NOMO-1 treated with dmso at 0.1 percent for 144 hours (cell line): ENCODE data around the gene TRMT1L.
"Not testable (repeated sequence)": the region's sequence is repeated elsewhere in the genome, so short reads cannot be mapped to it uniquely, and the experiment has no call there.

Source experiments
- DNase-seq: peaks from one replicate; lab custom pipeline; 2025; ENCODE audit not compliant: unreplicated experiment; lab: John Stamatoyannopoulos, UW

TRMT1L gene, protein sequence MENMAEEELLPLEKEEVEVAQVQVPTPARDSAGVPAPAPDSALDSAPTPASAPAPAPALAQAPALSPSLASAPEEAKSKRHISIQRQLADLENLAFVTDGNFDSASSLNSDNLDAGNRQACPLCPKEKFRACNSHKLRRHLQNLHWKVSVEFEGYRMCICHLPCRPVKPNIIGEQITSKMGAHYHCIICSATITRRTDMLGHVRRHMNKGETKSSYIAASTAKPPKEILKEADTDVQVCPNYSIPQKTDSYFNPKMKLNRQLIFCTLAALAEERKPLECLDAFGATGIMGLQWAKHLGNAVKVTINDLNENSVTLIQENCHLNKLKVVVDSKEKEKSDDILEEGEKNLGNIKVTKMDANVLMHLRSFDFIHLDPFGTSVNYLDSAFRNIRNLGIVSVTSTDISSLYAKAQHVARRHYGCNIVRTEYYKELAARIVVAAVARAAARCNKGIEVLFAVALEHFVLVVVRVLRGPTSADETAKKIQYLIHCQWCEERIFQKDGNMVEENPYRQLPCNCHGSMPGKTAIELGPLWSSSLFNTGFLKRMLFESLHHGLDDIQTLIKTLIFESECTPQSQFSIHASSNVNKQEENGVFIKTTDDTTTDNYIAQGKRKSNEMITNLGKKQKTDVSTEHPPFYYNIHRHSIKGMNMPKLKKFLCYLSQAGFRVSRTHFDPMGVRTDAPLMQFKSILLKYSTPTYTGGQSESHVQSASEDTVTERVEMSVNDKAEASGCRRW

DNA sequence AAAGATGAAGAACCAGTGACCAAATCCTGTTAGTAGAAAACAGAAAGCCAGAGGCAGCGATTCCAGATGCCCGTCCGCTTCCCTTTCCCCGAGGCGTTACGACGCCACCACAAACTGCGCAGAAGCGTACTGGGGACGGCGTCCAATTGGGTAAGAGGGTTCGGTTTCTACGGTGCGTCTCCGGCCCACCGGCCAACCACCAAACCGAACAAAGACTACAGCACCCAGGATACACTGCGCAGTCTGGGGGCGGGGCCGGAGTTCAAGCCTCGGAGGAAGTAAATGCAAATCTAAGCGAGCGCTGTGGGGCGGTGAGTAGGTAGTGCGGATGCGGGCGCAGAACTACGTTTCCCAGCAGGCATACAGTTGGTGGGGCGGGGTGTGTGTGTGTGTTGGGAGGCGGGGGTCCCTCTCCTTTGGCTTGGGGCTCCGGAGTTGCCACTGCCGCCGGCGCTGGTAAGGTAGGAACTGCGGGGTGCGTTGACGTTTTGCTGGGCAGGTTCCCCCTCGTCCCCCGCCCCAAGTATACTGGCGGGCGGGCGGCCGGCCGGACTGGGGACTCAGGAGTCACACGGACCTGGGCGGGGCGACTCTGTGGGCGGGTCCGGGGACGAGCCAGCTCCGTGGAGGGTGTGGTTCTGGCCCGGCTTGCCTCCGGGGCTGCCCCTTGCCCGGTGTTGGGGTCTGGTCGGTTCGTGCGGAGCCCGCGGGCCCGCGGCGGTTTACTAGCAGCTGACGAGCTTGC is at the start of gene TRMT1L, which contains the start of gene SWT1:
TRMT1L (minus strand) TSS at position 100 of the 745 bp plus-strand sequence. CDS start 241 bp downstream, outside the sequence.
SWT1 (plus strand) TSS at position 314 of the 745 bp plus-strand sequence. CDS start 3,675 bp downstream, outside the sequence.
- DNase-seq, result peak; percentile 100

DNA sequence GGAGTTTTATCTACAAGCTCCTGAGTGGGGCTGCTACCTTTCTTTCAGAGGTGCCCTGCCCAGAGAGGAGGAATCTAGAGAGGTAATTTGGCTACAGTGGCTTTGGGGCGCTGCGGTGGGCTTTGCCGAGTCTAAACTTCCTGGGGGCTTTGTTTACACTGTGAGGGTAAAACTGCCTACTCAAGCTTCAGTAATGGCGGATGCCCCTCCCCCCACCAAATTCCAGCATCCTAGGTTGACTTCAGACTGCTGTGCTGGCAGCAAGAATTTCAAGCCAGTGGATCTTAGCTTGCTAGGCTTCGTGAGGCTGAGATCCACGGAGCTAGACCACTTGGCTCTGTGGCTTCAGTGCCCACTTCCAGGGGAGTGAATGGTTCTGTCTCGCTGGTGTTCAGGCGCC is 44.1 kb upstream of the TRMT1L start:
- DNase-seq, result no peak

DNA sequence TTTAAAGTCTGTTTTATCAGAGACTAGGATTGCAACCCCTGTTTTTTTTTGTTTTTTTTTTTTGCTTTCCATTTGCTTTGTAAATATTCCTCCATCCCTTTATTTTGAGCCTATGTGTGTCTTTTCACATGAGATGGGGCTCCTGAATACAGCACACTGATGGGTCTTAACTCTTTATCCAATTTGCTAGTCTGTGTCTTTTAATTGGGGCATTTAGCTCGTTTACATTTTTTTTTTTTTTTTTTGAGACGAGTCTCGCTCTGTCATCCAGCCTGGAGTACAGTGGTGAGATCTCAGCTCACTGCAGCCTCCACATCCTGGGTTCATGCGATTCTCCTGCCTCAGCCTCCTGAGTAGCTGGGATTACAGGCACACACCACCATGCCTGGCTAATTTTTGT is 42.0 kb upstream of the TRMT1L start:
- not testable (repeated sequence) for DNase-seq

DNA sequence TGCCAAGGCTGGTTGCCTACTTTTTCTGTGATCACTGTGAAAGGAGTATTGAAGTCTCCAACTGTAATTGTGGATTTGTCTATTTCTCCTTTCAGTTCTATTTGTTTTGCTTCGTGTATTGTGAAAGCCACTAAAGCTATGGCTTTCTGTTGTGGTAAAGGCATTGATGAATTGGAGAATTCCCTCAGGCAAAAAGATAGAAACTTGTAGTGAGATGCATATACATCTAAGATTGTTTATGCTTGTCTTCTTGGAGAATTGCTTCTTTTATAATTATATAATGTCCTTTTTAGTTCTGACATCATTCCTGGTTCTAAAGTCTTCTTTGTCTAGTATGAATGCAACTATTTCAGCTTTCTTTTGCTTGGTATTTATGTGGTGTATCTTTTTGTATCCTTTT is 37.0 kb upstream of the TRMT1L start:
- no peak for DNase-seq

DNA sequence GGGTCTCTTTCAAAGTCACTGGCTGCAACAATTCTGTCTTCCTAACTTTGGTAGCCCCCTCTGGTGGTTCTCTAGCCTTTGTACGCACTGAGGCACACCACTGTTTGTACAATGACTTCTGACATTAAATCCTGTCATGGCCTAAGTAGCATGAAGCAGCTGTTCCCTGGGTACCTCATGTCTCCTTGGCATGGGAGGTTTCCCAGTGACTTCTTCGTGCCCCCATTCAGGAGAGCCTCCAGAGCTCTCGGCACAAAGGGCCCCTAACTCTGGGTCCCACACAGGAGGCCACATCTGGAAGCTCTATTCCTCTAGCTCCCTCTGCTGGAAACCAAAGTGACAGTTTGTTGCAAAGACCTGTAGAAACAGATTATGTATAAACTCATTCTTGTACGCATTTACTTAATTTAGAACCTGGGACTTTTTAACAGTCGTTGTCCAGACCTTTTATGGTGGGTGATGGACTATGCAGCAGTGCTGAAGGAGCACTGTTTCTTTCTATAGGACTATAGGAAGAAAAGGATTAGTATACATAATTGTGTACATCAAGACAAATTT is 13.6 kb upstream of the TRMT1L start:
- peak; percentile 7 for DNase-seq

DNA sequence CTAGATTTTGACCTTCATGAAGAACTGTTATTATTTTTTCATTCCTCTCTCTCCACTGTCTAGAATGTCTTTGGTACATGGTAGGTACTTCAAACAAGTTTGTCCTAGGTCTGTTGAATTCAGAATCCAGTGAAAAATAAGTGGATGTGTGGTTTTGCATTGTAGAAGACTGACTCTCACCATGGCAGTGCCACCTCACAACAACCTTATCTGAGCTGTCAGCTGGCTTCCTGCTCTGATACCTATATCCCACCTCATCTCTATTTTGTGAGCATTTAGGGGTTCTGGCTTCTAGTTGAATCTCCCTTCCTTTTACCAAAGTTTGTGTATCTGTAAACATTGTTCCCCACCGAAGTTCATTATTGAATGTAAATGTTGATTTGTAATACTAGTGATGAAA is 9.4 kb upstream of the TRMT1L start:
- DNase-seq, result no peak

DNA sequence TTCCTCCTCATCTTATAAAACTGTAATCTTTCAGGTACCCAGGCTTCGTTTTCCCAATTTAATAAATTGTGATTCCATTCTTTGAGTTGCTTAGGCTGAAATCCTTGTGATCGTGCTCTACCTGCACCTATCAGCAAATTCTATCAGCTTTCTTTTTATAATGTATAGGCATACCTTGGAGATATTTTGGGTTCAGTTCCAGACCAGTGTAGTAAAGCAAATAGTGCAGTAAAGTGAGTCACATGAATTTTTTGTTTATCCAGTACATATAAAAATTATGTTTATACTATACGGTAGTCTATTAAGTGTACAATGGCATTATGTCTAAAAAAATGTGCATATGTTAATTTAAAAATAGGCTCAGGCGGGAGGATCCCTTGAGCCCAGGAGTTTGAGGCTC is 5.7 kb upstream of the TRMT1L start:
- no peak for DNase-seq

DNA sequence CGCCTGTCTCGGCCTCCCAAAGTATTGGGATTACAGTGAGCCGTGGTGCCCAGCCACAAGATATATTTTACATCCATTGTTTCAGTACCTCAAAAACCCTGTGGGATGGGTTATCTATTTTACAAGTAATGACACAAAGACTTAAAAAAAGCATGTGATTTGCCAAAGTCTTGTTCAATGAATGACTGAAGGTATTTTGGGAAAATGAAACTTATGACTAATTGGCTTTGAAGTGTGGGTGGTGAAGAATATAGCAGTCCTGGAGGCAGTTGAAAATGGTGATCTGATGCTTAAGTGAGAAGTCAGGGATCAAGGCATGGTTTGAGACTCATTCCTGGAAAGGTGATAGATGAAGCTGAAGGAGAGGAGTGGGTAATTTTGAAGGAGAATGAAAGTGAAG is 3.2 kb upstream of the TRMT1L start:
- no peak for DNase-seq

DNA sequence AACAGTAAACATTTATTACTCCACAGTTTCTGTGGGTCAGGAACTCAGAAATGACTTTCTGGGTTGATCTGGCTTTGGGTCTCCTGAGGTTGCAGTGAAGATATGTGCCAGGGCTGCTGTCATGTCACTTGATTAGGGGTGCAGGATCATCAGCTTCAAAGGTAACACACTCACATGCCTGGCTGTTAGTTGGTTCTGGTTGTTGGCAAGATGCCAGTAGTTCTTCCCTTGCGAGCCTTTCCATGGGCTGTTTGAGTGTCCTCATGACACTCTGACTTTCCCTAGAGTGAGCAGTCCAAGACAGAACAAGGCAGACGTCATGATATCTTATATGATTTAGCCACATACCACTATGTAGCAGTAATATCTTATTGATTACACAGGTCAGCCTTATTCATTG is 2.0 kb upstream of the TRMT1L start:
- no peak for DNase-seq

DNA sequence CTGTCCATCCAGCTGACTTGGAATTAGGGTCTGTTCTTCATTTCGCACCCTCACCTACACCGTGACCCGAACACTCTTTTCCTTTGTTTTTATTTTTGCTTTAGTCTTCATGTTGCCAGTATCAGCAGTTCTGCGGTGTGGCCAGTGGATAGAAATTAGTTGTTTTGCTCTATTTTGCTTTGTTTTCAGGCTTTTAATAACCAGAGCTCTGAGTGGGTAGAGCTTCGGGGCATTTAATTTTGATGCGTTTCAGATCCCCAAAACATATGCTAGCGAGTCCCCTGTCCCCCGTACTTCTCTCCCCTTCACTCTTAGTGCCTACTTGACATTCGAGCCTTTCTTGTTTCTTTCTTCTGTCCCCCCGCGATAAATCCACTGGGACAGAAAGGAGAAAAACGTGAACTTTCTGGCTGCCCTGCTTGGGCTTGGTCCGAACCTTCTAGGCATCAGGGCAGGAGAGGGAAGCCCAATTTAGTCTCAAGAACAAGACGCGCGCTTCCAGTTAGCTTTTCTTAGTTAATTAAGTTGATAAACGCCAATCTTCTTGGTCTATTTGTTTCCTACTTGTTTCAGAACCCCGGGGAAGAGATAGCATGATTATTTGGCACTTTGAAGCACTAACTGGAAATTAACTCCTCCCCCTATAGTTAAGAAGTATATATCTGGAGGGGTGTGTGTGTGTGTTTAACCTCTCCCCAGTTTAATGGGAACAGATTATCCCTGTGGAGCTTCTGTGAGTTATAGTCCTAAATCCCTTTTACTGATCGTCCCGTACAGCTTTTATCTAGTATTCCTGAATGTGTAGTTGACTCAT is 1.1 kb upstream of the TRMT1L start:
- DNase-seq, result no peak

DNA sequence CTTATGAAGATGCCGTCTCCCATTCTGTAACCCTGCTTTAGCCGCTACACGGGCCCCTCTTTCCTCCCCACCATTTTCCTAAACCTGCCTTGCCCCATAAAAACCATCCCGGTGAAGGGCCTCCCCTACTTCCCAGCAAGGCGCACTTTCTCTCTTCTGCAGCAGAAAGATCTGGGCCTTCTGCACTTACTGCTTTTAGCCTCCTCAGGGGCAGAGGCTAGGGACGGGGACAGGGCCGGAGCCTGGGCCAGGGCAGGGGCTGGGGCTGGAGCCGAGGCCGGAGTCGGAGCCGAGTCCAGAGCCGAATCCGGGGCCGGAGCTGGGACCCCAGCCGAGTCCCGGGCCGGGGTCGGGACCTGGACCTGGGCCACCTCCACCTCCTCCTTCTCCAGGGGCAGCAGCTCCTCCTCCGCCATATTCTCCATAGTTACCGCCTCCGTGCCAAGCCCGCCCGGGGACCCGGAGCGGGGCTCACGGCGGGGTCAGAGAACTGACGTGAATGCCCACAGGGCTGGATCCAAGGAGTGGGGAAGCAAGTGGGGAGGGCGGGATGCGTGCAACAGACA is 382 bp downstream of the TRMT1L start:
- DNase-seq, result peak; percentile 51

DNA sequence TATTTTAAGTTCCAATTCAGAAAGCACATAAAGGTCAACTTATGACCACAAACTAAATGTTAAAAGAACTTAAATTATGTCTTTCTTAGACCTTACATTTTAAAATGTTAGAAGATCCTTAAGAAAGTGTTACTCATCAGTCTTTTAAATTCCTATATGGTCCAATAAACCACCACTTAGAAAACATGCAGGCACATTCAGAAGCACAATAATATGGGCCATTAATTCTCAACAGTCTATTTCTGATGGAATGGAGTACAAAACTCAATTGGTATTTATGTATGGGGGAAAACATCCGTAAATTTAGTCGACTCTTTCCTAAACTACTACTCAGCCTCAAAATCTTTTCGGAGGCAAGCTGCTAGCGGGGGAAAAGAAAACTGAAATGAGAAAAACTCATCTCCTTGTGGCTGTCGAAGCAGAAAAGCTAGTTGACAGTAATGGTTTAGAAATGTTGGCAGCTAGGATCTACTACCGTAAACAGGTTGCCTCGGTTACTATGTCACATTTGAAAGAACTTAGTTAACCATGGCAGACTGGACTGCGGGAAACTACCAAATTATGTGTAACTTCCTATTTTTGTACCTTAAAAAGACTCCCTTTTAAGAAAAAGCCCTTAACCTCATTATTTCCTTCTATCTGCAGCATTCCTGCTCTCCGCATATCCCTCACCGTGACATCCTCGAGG is 1.0 kb downstream of the TRMT1L start:
- DNase-seq, result peak; percentile 21

DNA sequence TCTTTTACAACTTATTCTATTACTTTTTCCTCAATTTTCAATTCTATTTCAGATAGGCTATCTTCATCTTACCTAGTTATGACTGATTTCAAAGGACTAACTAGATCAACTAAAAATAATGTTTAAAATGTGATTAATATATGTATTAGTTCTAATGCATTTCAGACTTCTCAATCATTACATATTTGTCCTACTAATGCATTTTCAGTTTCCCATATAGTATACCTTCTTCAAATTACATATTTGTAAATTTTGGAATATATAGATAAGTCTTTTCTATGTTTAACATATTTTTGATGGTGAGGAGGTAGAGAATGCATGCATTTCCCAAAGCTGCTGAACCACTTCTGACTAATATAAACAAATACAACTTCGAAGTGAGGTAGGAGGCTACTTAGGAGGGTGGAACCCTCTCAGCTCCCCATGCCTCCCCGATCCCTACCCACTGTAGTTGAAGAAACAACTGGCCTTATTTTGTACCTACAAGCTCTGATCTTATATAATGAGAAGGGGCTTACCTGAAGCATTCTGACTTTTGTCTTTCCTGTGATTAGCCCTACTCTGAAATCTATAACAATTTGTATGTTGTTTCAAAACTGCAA is 1.7 kb downstream of the TRMT1L start:
- no peak for DNase-seq

DNA sequence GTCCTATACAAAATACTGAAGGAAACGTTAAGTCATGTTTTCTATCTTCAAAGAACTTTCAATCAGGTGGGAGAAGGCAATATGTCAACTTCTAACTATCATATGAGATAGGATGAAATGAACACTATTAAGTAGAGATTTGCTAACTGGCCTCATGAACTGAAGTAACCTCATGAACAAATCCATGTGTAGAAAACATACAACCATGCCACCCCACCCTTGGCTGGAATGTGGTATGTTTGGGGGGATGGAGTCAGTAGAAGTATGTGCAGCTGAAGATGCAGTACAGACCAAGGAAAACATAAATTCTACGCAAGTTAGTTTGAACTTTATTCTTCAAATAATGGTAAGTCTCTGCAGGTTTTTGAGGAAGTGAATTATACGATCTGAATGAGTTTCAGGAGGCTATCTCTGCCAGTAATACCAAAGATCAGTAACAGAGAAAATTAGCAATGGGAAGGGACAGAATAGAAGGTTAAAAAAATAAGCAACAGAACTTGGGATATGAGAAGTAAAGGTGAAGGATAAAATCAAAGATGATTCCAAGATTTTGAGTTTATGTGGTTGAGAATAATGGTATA is 4.5 kb downstream of the TRMT1L start:
- DNase-seq, result no peak

DNA sequence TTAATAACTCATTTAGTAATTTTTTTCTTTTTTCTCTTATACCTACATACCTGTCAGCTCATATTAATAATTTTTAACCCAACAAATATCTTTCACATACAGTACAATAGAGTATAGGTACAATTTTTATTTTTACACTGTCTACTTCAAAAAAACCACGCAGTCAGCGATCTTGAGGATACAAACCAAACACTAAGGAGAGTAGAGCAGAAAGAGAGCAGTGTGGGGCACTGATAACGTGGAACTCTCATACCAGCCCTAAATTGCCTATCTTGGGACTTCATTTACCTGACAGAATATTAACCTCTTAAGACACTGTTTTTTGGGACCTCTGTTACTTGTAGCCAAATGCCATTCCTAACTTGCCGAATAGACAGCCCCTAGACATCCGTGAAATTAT is 5.5 kb downstream of the TRMT1L start:
- DNase-seq, result no peak

DNA sequence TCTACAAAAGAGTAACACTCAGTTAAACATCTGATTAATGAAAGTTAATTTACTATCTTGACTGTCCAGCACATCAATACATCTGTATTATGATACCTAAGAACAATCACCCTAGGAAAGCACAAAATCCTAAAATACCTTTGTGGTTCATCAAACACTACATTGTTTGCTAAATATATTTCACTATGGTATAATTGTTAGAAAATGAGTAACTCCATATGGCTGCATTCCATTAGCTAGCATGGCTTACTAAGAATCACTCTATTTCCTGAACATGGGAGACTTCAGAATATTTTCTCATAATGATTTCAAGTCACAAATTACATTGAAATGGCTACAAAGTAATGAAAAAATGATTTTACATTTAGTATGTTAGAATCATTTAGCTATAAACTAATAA is 12.5 kb downstream of the TRMT1L start:
- no peak for DNase-seq

DNA sequence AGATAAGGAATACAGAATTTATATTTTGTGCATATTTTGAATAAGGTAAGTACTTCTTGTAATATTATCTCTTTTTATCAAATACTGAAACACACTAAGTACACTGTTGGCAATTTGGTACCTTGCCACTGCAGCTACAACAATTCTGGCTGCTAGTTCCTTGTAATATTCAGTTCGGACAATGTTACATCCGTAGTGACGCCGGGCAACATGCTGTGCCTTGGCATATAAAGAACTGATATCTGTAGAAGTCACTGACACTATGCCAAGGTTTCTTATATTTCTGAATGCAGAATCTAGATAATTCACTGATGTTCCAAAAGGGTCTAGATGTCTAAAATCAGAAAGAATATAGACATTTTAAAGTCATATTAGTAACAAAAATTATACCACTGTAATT is 17.5 kb downstream of the TRMT1L start:
- DNase-seq, result no peak

DNA sequence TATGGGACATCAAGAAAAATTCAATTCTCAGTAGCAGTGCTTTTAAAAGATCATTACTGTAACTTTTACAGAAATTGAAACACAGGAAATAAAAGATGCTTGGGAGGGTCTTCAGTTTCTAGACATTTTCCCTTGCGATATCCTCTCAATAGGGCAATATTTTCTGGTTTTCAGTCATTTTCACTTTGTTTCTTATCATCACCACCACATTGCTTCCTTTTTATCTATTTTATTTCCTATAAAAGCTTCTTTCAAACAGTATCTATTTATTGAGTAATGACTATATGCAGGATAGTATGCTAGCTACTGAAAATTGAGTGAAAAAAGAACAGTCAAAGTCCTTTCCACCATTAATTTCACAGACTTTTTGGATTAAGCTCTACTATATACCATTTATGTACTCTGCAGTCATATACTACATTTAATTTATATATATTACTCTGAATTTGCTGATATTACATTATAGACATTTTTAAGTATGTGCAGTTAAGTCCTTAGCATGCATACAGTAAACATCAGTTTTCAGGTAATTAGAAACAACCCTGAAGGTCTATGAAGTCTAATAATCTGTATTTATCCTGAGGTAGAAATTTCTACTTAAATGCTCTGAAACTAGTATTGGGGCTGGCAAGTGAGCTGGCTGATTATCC is 18.7 kb downstream of the TRMT1L start:
- no peak for DNase-seq
